GM21423 (cell line): ENCODE measurements around the gene ARRDC2.

ENCODE experiments used
- ATAC-seq: cut with Tn5 transposase; IDR thresholded peaks from one replicate; pipeline ENCODE4 v1.9.1; 2021; ENCODE audit warnings: mild to moderate bottlenecking, moderate library complexity; ENCODE audit not compliant: unreplicated experiment

ARRDC2 gene

DNA sequence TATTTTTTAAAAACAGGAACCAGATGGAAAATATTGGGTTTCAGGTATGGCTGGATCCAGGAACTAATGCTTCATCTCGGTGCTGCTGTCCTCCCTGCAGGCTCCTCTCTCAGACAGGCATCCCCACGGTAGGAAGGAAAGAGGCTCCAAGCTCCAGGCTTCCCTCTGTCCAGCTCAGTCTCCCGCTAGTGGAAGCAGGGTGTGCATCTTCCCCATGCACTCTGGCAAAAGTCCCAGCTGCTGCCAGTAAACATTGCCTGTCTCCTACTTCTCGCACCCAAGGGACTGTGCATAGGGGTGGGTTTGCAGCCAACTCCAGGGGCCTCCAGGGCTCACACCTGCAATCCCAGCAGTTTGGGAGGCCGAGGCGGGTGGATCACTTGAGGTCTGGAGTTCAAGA is 49.6 kb downstream of the ARRDC2 start:
- ATAC-seq, result no peak

DNA sequence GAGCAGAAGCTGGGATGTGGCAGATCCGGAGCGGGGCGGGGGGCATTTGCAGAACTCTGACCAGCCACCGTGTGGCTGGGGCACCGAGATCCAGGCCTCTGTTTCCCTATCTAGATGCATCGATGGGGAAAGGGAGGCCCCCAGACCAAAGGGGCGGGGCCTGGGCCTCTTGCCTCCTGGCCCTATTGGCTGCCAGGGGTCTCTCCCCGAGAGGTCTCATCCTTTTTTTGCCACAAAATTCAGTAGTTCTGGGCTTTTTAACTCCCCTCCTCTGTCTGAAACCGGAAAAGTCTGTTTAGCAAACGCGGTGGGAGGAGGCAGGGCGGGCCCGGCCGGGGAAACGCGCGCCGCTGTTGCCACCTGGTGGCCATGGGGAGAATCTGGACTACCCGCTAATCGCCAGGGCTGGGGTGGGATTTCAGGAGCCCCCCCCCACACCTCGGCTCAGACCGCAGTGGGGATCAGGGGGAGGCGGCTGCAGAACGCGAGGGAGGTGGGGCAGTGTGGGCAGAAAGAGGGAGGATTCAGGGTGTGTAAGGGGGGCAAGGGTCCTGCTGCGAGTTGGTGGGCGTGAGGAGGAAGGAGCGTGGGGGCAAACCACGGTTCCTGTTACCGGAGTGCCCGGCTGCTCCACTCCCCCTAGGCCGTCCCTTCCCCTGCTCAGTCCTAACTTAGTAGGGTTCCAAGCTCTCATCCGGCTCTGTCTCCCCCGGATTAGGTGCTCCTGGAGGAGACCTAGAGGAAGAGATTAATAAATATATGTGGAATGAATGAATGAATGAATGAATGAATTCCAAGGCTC is 50.4 kb downstream of the ARRDC2 start:
- no peak for ATAC-seq

DNA sequence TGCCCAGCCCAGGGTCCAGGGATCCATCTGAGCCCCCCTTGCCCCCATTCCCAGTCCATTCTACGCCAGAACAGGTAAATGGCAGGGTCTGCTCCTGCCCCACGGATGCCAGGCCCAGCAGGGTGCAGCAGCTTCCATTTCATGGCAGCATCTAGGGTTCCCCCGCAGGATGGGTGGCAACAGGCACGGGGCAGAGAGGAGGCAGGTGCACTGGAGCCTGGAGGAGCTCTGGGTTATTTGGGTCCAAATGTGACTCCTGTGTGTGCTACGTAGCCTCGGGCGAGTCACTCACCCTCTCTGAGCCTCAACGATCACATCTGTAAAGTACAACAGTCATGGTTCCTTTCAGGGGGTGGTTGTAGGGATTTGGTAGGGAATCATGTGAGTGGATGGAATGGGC is 51.3 kb downstream of the ARRDC2 start:
- ATAC-seq, result no peak

DNA sequence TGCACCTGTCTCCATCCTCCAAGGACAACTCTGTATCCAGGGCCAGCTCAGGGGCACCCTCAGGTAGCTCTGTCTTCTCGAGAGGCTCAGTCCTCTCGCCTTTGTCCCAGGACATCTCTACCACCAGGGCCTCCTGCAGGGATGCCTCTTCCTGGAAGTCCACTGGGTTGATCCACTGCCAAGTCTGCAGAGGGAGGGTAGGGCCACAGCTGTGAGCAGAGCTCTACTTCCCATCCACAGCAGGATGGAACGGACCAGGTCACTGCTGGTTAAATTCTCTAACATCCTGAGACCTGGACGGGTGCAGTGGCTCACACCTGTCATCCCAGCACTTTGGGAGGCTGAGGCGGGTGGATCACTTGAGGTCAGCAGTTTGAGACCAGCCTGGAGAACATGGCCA is 51.9 kb downstream of the ARRDC2 start:
- ATAC-seq, result no peak

DNA sequence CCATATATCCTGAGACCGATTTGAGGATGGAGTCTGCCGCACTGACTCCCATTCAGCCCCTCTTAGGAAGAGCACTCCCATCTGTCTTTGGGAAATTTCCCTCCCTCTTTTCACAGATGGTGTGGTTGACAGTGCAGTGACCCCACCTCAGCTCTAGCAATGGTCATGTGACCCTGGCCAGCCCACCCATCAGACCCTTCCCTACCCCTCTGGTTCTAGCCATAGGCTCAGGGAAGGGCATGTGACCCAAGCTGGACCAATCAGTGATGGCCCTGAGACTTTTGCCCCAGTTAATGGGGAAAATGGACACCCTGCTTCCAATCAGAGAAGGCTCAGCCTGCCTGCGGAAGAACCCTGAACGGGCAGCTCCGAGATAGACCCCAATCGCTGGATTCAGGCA is 52.5 kb downstream of the ARRDC2 start:
- ATAC-seq, result no peak

DNA sequence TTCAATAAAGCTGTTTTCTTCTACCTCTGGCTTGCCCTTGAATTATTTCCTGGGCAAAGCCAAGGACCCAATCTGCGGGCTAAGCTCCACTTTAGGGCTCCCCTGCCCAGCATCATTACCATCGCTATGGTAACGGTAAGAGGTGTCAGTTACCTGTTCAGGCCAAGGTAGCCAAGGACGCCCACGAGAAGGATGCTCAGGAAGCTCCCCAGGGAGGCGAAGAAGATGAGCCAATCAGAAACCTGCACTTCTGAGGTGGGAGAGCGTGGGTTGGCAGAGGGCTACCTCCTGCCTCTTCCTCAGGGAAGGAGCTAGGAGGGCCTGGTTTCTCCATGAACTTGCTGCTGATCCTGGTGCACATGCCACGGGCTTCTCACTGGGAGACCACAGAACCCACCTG is 54.1 kb downstream of the ARRDC2 start:
- no peak for ATAC-seq

DNA sequence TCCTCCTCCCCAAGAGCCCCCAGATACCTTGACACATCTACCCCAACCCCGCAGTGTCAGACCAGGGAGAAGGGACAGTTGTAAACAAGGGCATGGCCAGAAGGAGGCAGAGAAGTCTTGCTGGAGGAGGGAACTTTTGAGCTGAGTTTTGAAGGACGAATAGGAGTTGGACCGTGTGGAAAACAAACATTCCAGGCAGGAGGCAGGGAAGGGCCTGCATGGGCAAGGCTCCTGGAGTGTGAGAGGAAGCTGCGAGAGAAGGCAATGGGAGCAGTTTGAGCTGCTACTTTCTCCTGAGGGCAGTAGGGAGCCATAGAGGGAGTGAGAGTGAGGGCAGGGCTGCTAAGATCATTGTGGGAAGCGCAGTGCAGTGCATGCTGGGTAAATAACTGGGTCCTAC is 55.5 kb downstream of the ARRDC2 start:
- ATAC-seq, result no peak
